IgD-negative memory B cell (primary cell): ENCODE measurements around the gene KRTAP4-11. TPM values are rescaled to one million over a fixed set of nuclear protein-coding genes. Genes with fewer than 3 reads are reported as not detected.
"Not testable (repeated sequence)": the region's sequence is repeated elsewhere in the genome, so short reads cannot be mapped to it uniquely, and the experiment has no call there.

Experiments used
- H3K27ac Mint-ChIP-seq, 3 donors: one replicate each; pipeline ENCODE4 v1.8.0; 2020 to 2022; ENCODE audit warnings: mild to moderate bottlenecking in 3 of 3, mixed read lengths in 3 of 3, moderate library complexity in 1 of 3
- H3K27me3 Mint-ChIP-seq: one replicate; pipeline ENCODE4 v1.8.0; 2021; ENCODE audit warnings: mixed read lengths
- H3K36me3 Mint-ChIP-seq: one replicate; pipeline ENCODE4 v1.8.0; 2020; ENCODE audit warnings: mild to moderate bottlenecking, mixed read lengths
- H3K4me1 Mint-ChIP-seq, 3 donors: one replicate each; pipeline ENCODE4 v1.8.0; 2020 to 2022; ENCODE audit warnings: mixed read lengths in 3 of 3, mild to moderate bottlenecking in 1 of 3
- H3K4me3 Mint-ChIP-seq, 4 donors: one replicate each; pipeline ENCODE4 v1.8.0; 2020 to 2022; ENCODE audit warnings: mild to moderate bottlenecking in 4 of 4, mixed read lengths in 4 of 4, moderate library complexity in 3 of 4
- H3K9me3 Mint-ChIP-seq, 3 donors: one replicate each; pipeline ENCODE4 v1.8.0; 2020 to 2021; ENCODE audit warnings: mixed read lengths in 3 of 3, mild to moderate bottlenecking in 1 of 3
- polyA plus RNA-seq: library from polyadenylated mRNA; unstranded; fragments of 300-500 nt; fragmentation: Illumina TruSeq; gene quantifications from one replicate; pipeline ENCODE4 v1.2.3, GENCODE V29; 2021

KRTAP4-11 gene
- polyA plus RNA-seq, 1 donor from 2014 or later, result not detected

DNA sequence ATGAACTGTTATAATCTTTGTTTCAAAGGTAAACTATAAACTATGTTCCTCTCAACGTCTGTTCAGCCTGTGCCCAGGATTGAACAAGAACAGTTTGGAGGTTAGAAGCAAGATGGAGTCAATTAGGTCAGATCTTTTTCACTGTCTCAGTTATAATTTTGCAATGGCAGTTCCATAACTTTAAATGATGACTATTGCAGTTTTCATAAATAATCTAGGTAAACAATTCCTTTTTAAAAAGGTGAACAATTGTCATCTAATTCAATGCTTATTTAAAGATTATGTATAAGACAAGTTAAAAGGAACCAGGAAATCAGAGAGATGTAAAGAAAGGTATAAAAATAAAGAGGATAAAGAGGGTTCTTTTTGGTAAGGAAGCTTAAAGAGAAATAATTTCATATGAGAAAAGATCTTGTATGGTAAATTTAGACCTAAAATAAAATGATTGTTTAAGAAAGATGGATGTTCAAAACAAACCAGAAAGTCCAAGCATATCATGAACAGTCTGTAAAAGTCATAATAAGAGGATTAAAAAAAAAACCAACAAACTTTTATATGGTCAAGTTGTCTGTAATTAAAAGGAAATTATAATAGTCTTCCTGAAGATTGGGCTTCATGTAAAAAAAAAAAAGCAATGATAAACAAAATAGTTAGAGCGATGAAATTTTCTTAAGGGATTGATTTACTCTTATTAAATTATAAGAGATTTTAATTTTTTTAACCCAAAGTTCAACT lies 6.9 kb downstream of the KRTAP4-11 start:
- Mint-ChIP-seq H3K36me3 (no peaks in the 10 kb centered on the region), H3K27me3 (peaks cover 2% of the 10 kb centered on the region), H3K27ac (no peak overlapping the region), H3K9me3 (peaks cover 0 to 2% (median 2%) of the 10 kb centered on the region in 3 donors), H3K4me3 (no peak overlapping the region), H3K4me1 (peaks cover 0 to 41% (median 32%) of the 10 kb centered on the region in 3 donors)

DNA sequence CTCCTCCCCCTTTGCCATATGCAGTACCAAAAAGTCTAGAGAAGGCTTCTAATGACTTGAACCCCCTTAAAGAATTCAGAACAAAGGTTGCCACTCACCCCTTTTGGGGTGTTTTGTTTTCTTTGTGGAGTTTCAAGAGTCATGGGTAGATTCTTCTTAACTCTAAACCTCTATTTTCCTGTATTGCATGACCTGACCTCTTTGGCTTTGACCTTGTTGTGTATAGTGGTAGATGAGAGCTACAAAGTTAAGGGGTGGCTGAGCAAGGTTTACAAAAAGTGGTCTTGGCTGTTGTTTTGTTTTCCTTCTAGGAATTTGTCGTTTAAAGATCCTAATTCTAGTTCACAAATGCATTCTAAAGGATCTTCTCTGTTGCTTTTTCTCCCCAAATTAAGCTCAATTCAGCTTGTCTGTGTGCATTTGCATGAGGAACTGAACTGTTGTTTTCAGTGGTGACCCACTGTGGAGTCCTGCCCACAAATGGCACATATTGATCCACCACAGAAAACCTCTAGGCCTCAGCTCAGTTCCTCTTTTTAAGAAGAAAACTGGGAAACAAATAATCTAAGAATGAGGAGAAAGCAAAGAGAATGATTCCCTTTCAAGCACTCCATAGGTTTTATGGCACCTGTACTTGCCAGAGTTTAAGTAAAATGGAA lies 9.3 kb downstream of the KRTAP4-11 start:
- not testable (repeated sequence) for H3K27me3 Mint-ChIP-seq, H3K36me3 Mint-ChIP-seq, H3K9me3 Mint-ChIP-seq
- H3K4me1 Mint-ChIP-seq, result peaks cover 0 to 26% (median 21%) of the 10 kb centered on the region in 3 donors
- H3K4me3 Mint-ChIP-seq, result peak overlapping the region in 3 of 4 donors; percentile 80 to 88 (median 84)
- H3K27ac Mint-ChIP-seq, result peak overlapping the region in 2 of 3 donors; percentile 75 to 94

DNA sequence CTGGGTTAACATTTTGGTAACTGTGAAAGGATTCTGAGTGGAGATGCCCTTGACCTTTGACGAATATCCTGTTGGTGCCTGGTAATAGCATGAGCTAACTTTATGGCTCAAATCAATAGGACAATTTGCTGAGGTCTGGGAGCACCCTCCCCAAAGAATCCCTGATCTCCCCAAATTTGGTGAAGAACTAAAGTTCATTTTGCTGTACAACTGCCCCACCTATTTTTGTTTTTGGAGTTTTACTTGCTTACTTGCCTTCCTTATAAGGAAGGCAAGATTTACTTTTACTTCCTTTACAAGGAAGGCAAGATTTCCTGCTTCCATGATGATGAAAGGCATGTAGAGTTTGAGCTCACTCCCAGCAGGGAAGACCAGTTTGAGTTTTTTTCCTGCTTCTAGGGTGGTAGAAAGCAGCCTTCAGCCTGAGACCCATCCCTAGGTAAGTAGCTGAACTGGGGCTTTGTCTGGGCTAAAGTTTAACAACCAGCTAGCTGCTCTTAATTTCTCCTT lies 10.2 kb downstream of the KRTAP4-11 start:
- H3K4me3 Mint-ChIP-seq, result peak overlapping the region in 3 of 4 donors; percentile 80 to 88 (median 84)

DNA sequence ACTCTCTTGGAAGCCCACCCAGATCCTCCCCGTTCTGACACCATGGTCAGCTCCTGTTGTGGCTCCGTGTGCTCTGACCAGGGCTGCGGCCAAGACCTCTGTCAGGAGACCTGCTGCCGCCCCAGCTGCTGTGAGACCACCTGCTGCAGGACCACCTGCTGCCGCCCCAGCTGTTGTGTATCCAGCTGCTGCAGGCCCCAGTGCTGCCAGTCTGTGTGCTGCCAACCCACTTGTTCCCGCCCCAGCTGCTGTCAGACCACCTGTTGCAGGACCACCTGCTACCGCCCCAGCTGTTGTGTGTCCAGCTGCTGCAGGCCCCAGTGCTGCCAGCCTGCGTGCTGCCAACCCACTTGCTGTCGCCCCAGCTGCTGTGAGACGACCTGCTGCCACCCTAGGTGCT lies 12.8 kb downstream of the KRTAP4-11 start, which contains the start of gene KRTAP4-9:
TSS of gene KRTAP4-9 (plus strand) at position 43 of the 400 bp plus-strand sequence. CDS start at position 43, 0 bp downstream.
- H3K36me3 Mint-ChIP-seq, H3K27me3 Mint-ChIP-seq, H3K9me3 Mint-ChIP-seq, H3K4me3 Mint-ChIP-seq: not testable (repeated sequence)
- peaks cover 0 to 24% (median 21%) of the 10 kb centered on the region in 3 donors for H3K4me1 Mint-ChIP-seq
- H3K27ac Mint-ChIP-seq, result peak within 1 kb of the TSS in 1 of 3 donors; percentile 46

More for the DNA sequence above, 10.2 kb downstream of the KRTAP4-11 start:
- Mint-ChIP-seq H3K4me1 (peaks cover 0 to 26% (median 21%) of the 10 kb centered on the region in 3 donors), H3K36me3 (no peaks in the 10 kb centered on the region), H3K27ac (peak overlapping the region in 2 of 3 donors; percentile 75 to 94), H3K9me3 (peaks cover 0 to 3% (median 2%) of the 10 kb centered on the region in 3 donors), H3K27me3 (peaks cover 8% of the 10 kb centered on the region)

DNA sequence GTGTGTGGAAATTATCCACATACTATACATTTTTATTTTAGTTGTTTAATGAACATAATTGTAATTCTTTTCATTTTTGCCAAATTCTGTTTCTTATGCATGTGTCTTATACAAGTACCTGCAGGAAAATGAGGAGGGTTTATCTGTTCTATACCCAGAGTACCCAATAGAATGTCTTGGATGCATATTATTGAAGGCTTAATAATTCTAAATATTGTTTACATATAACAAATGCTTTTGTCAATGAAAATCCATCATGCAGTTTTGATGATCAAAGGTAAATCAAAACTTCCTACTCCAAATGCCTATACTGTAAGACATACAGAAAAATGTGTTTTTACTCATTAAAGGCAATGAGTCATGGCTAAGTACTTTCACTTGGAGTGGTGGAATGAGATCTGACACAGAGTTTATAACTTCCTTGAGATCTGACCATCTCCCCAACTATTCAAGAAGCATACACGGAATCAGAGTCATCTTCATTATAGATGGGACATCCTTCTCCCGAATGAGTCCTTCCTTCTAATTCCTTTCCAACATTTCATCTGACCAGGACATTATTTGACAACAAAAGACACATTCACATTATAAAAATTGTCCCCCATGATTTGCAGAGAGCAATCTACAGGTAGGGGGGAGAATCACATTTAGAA lies 13.7 kb downstream of the KRTAP4-11 start:
- H3K4me1 Mint-ChIP-seq, result peaks cover 0 to 25% (median 25%) of the 10 kb centered on the region in 3 donors
- not testable (repeated sequence) for H3K36me3 Mint-ChIP-seq, H3K4me3 Mint-ChIP-seq, H3K27ac Mint-ChIP-seq, H3K9me3 Mint-ChIP-seq
- peaks cover 15% of the 10 kb centered on the region for H3K27me3 Mint-ChIP-seq

DNA sequence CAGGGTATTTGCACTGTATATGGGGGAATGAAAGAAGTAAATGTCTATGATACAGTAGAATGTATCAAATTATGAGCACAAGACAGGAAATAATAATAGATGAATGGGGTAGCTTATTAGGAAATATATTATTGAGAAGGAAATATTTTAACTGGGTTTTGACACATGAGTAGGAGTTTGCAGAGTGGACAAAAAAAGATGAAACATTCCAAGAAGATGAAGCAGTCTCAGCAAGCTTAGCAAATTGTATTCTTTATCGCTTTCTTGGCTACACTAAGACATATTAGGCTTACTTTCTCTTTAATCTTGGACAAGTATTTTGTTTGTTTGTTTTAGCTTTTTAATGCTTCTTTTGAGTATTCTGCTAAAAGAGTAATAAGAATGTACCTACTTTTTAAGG lies 14.3 kb downstream of the KRTAP4-11 start:
- H3K4me1 Mint-ChIP-seq, result peaks cover 0 to 24% (median 23%) of the 10 kb centered on the region in 3 donors
- peaks cover 15% of the 10 kb centered on the region for H3K27me3 Mint-ChIP-seq
- no peak overlapping the region for H3K27ac Mint-ChIP-seq
- H3K4me3 Mint-ChIP-seq, result no peak overlapping the region
- no peaks in the 10 kb centered on the region for H3K36me3 Mint-ChIP-seq
- H3K9me3 Mint-ChIP-seq, result peaks cover 0 to 3% (median 0%) of the 10 kb centered on the region in 3 donors

DNA sequence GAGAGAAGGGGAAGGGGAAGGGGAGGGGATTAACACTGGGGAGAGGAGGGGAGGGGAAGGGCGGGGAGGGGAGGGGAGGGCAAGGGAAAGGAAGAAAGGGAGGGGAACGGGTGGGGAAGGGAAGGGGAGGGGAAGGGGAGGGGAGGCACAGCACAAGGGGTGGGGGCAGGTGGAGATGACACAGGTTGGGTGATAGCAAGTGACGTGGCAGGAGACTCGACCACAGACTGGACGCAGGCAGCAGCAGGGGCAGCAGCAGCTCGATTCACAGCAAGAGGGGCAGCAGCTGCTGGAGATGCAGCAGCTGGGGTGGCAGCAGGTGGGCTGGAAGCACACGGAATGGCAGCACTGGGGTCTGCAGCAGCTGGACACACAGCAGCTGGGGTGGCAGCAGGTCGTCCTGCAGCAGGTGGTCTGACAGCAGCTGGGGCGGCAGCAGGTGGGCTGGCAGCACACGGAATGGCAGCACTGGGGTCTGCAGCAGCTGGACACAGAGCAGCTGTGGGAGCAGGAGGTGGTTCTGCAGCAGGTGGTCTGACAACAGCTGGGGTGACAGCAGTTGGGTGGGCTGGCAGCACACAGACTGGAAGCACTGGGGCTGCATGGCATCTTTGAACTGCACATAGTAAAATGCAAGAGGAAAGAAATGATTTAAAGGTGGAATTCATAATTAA lies 16.4 kb downstream of the KRTAP4-11 start, which contains the start of gene KRTAP4-16:
TSS of gene KRTAP4-16 (minus strand) at position 624 of the 674 bp plus-strand sequence. CDS start at position 624, 0 bp downstream.
- no peak within 1 kb of the TSS for H3K4me3 Mint-ChIP-seq
- H3K9me3 Mint-ChIP-seq, result peaks cover 0 to 3% (median 0%) of the 10 kb centered on the region in 3 donors
- H3K27ac Mint-ChIP-seq, result no peak within 1 kb of the TSS
- no peaks in the 10 kb centered on the region for H3K36me3 Mint-ChIP-seq
- peaks cover 0 to 12% (median 9%) of the 10 kb centered on the region in 3 donors for H3K4me1 Mint-ChIP-seq
- peaks cover 23% of the 10 kb centered on the region for H3K27me3 Mint-ChIP-seq

DNA sequence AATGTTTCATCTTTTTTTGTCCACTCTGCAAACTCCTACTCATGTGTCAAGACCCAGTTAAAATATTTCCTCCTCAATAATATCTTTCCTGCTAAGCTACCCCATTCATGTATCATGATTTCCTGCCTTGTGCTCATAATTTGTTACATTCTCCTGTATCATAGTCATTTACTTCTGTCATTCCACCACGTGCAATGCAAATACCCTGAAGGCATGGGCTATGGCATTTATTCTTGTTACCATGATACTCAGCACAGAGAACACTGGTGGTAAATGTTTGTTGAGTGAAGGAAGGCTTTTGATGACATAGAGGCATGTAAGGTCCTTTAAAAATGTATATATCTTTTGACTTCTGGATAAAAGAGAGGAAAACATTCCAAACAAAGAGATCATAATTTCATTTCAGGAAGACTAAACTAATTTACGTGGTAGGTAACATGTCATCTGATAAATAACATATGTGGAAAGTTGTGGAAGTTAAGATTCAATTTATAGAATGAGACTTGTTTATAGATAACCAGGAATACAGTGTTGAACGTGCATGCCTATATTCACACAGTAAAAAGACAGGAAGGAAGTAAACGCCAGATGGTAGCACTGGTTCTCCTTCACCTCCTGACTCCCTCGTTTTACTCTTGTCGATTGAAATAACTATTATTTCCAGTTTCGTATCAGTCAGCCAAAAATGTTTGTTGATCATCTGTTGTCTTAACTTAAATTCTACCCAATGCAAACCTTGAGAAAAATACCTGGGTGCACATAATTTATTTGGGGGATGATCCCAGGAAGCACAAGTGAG lies 18.3 kb downstream of the KRTAP4-11 start:
- not testable (repeated sequence) for H3K27ac Mint-ChIP-seq, H3K36me3 Mint-ChIP-seq, H3K9me3 Mint-ChIP-seq
- Mint-ChIP-seq H3K4me1 (peaks cover 0 to 10% (median 9%) of the 10 kb centered on the region in 3 donors), H3K4me3 (peak overlapping the region in 2 of 4 donors; percentile 10 to 22), H3K27me3 (peaks cover 19% of the 10 kb centered on the region)

DNA sequence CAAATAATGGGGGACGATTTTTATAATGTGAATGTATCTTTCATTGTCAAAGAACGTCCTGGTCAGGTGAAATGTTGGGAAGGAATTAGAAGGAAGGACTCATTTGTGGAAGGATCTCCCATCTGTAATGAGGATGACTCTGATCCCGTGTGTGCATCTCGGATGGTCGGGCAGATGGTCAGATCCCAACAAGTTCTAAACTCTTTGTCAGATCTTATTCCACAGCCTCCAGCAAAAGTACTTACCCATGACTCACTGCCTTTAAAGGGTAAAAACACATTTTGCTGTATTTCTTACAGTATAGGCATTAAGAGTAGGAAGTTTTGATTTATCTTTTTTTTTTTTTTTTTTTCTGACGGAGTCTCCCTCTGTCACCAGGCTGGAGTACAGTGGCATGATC lies 19.7 kb downstream of the KRTAP4-11 start:
- Mint-ChIP-seq H3K9me3 (no peaks in the 10 kb centered on the region), H3K27me3 (peaks cover 23% of the 10 kb centered on the region), H3K27ac (no peak overlapping the region), H3K36me3 (no peaks in the 10 kb centered on the region), H3K4me1 (peaks cover 0 to 10% (median 9%) of the 10 kb centered on the region in 3 donors), H3K4me3 (no peak overlapping the region)

DNA sequence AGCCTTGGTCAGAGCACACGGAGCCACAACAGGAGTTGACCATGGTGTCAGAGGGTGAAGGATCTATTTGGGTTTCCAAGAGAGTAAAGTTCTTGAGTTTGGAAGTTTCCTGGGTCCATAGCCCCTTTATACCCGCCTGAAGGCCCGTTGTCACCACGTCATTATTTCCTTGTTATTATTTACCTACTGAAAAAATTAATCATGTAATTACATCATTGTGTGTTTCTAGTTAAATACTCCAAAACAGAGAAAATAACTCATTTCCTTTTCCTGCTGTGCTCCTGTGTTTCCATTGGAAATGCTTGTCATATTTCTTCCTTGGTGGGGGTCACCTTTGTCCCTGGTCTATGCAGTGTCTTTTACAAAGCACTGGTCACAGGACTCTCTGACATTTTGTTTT lies 20.1 kb downstream of the KRTAP4-11 start, which contains the start of gene KRTAP4-8:
TSS of gene KRTAP4-8 (minus strand) at position 101 of the 400 bp plus-strand sequence. CDS start at position 43, 58 bp downstream.
- H3K36me3 Mint-ChIP-seq, result no peaks in the 10 kb centered on the region
- peaks cover 0 to 10% (median 9%) of the 10 kb centered on the region in 3 donors for H3K4me1 Mint-ChIP-seq
- peaks cover 0 to 1% (median 0%) of the 10 kb centered on the region in 3 donors for H3K9me3 Mint-ChIP-seq
- H3K27me3 Mint-ChIP-seq, result peaks cover 23% of the 10 kb centered on the region
- no peak within 1 kb of the TSS for H3K4me3 Mint-ChIP-seq
- no peak within 1 kb of the TSS for H3K27ac Mint-ChIP-seq

DNA sequence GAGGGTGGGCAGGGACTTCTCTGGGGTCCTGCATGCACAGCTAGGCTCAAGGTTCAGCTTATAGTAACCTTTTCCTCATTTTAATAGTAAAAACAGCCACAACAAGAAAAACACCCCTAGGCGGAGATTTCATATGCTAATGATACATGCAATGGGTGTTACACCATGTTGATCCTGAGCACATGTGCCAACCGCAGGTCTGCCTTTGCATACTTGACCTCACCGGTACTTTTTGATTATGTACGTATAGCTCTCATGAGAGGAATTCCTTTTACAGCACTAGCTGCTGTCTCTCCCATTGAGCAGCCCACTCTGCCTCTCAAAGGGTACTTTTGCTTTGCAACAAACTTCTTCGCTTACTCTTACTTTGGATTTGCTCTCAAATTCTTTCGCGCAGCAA lies 22.1 kb downstream of the KRTAP4-11 start:
- Mint-ChIP-seq H3K27ac (peak overlapping the region in 1 of 3 donors; percentile 29), H3K4me3 (no peak overlapping the region), H3K4me1 (peaks cover 0 to 10% (median 9%) of the 10 kb centered on the region in 3 donors), H3K36me3 (no peaks in the 10 kb centered on the region), H3K27me3 (peaks cover 23% of the 10 kb centered on the region), H3K9me3 (peaks cover 0 to 3% (median 0%) of the 10 kb centered on the region in 3 donors)

DNA sequence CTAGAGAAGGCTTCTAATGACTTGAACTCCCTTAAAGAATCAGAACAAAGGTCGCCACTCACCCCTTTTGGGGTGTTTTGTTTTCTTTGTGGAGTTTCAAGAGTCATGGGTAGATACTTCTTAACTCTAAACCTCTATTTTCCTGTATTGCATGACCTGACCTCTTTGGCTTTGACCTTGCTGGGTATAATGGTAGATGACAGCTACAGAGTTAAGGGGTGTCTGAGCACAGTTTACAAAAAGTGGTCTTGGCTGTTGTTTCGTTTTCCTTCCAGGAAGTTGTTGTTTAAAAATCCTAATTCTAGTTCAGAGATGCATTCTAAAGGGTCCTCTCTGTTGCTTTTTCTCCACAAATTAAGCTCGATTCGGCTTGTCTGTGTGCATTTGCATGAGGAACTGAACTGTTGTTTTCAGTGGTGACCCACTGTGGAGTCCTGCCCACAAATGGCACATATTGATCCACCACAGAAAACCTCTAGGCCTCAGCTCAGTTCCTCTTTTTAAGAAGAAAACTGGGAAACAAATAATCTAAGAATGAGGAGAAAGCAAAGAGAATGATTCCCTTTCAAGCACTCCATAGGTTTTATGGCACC lies 29.3 kb downstream of the KRTAP4-11 start:
- not testable (repeated sequence) for H3K4me1 Mint-ChIP-seq, H3K27ac Mint-ChIP-seq, H3K9me3 Mint-ChIP-seq, H3K4me3 Mint-ChIP-seq, H3K36me3 Mint-ChIP-seq
- H3K27me3 Mint-ChIP-seq, result peaks cover 14% of the 10 kb centered on the region

DNA sequence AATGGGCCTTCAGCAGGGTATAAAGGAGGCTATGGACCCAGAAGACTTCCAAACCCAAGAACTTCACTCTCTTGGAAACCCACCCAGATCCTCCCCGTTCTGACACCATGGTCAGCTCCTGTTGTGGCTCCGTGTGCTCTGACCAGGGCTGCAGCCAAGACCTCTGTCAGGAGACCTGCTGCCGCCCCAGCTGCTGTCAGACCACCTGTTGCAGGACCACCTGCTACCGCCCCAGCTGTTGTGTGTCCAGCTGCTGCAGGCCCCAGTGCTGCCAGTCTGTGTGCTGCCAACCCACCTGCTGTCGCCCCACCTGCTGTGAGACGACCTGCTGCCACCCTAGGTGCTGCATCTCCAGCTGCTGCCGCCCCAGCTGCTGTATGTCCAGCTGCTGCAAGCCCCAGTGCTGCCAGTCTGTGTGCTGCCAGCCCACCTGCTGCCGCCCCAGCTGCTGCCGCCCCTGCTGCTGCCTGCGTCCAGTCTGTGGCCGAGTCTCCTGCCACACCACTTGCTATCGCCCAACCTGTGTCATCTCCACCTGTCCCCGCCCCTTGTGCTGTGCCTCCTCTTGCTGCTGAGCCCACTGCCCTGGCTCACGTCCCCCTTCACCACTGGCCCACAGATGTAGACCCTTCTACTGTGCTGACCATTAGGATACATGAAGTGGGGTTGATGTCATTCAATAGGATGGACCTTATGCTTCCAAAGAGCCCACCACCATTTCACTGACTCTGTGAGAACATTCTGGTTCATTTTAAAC lies 33.9 kb downstream of the KRTAP4-11 start, which contains the start of gene KRTAP4-7:
TSS of gene KRTAP4-7 (plus strand) at position 51 of the 757 bp plus-strand sequence. CDS start at position 108, 57 bp downstream.
- Mint-ChIP-seq H3K27ac (peak within 1 kb of the TSS in 1 of 3 donors; percentile 6), H3K27me3 (peaks cover 16% of the 10 kb centered on the region)
- H3K4me3 Mint-ChIP-seq, H3K36me3 Mint-ChIP-seq, H3K9me3 Mint-ChIP-seq, H3K4me1 Mint-ChIP-seq: not testable (repeated sequence)
